T-helper 9 cell (primary cell): ENCODE results near the gene EML4.

Experiments
- DNase-seq: peaks from one replicate; pipeline ENCODE4 v3.0.0-alpha.2; 2020

The EML4 gene

GRCh38 chr2:42137125-42137841 lies 31.9 kb upstream of the EML4 start:
- no peak for DNase-seq

DNA sequence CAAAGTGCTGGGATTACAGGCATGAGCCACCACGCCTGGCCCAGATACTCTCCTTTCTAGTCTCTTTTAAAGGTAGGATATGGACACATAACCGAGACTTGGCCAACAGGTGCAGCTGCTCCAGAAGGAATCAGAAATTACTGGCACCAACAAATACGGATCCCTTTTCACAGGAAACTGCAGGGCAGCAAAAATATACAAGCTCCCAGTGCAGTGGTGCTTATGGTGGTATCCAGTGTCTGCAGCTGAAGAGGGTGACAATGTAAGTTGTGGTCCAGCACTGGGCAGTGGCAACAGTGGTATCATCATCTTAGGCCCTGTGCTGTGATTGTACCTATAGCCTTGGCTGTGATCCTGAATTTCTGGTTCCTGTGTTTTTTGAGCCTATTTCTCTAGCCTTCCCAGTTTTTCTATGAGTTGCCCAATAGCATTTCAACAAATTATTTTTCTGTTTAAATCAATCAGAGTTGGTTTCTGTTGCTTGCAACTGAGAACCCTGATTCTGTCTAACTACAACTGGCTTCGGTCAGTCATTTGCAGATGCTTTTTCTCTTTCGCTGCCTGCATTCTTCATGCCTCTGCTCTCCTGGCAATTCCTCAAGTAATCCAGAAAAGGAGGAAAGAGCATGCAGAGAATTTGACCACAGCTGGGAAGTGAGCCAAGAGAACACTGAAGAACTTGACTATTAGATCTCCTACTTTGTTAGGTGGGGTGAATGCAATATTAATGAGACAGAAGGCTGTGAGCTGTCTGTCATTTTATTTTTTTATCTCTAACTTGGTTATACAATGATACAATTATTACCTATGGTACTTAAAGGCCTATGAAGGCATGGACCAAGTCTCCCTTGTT lies 30.8 kb upstream of the EML4 start:
- DNase-seq, result no peak

- DNase-seq, result no peak
Measured at GRCh38 chr2:42139101-42139500, 30.1 kb upstream of the EML4 start.

DNA sequence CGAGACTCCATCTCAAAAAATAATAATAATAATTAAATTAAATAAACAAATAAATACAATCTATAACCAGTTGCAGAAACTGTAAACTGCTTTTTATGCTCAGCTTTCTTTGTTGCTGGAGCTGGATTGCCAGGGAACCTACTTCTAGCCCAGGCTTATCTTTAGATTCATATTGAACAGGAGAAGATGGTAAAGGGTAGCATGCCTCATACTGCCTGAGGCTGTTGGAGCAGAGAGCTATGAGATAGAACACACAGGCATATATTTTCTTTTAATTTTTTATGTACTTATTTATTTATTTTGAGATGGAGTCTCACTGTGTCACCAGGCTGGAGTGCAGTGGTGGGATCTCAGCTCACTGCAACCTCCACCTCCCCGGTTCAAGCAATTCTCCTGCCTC lies 28.7 kb upstream of the EML4 start:
- no peak for DNase-seq

GRCh38 chr2:42141687-42142546 lies 27.2 kb upstream of the EML4 start:
- DNase-seq, result no peak

DNA sequence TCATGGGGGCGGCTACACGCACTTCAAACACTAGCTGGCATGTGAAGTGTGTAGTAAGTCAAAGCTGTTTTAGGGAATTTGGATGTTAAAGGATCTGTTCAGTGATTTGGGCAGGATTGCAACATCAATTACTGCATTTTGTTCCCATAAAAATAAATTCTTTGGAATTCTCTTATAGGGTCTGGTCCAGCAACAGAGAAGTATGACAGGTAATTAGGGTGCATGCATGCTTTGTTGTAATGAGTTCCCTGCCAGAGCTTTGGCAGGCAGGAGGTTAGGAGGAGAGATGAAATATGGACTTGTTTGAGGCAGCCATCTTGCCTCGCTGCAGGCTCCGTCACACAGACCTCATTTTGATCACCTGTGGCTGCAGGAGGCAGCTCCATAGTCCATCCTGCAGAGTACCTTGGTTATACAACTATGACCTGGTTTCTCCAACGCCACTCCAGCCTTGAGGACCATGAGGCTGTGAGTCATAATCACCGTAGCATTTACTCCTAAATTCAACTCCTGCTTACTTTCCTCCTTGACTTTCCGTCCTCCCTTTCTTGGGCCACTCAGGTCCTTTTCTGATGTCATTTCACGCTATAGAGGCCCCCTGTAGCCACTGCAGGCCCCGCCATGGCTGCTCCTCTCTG lies 26.5 kb upstream of the EML4 start:
- no peak for DNase-seq

DNA sequence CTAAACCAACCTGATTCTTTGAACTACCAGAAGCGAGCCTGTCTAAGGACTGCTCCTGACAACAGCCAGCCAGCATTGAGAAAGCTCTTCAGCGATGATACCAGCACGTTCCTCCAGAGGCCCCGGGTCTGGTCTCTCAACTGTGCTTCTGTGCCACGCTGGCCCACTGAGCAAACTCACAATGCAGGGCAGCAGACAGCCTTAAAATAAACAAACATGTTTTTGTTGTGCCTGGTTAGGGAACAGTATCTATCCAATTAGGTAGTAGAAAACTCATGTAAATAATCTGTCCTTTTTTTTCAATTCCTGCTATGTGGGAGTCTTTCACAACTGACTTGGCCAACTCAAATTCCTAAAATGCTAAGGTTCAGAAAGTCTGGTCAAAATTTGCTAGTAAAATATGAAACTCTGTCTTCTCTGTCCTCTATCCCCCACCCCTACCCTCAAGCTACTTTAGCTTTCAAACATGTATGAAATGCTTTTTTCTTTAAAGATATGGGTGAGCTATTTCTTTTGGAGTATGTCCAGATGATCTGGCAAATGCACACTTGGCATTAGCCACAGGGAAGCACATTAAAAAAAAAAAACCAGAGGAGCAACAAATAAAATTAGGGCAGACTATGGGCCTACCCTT lies 21.4 kb upstream of the EML4 start:
- no peak for DNase-seq

DNA sequence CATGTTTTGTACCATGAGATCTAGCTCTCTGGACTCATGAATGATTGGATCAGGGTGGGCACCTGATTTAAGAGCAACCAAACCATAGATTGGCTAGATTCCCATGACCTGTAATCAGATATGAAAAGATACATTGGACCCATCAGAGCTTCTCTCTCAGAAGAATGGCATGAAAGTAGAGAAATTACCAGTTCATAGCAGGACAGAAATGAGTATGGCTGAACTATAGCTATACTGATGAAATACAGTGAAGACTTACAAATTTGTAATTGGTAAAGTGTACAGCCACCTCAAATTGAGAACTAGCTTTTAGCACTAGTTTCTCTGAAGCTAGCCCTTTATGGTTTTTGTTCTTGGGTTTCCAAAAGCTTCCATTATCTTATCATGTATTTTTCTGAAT lies 19.0 kb upstream of the EML4 start:
- DNase-seq, result no peak

DNA sequence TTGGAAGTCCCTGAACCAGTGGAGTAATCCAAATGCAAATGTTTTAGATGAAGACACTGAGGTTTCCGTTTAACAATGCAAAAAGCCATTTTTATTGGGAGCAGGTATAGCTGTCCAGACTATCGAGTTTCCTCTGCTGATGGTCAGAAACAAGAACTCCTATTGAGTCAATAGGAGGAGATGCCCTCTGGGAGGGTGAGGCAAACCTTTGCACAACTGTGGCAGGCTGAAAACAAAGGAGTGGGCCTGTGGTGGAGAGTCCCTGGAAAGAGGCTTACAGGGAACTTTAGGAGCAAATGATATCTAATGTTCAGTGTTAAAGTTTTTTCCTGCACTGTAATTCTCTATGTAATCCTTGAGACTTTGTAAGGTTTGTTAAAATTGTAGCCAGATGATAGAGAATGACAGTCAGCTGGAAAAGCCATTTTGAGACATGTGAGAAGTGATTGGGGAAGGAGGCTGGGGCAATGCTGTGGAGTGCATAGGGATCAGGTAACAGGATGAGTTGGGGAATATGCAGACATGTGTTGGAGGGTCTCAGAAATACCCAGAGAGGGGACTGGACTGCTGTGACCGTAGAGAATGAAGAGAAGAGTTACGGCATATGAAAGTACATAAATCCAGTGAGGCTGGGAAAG lies 15.1 kb upstream of the EML4 start:
- DNase-seq, result no peak

GRCh38 chr2:42156721-42157120 lies 12.4 kb upstream of the EML4 start:
- no peak for DNase-seq

- DNase-seq, result no peak
Measured at GRCh38 chr2:42161444-42161843, 7.7 kb upstream of the EML4 start.

- no peak for DNase-seq
Measured at GRCh38 chr2:42163444-42164045, 5.6 kb upstream of the EML4 start.

DNA sequence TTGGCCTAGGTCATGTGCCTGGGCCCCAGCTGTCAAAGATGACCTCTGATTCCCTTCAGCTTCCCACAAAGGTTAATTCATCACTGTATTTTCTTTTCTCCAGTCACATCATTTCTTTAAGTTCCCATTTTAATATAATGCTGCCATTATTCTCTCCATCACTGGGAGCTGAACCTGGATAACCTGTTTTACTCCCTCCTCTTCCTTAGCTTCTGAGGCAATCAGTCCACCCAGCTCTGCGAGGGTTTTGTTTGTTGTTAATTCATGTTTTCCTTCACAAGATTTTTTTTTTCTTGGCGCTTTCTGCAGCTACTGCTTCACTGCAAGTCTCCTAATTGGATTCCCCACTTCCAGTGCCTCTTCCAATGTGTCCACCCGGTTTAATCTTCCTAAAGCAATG lies 5.1 kb upstream of the EML4 start:
- no peak for DNase-seq

DNA sequence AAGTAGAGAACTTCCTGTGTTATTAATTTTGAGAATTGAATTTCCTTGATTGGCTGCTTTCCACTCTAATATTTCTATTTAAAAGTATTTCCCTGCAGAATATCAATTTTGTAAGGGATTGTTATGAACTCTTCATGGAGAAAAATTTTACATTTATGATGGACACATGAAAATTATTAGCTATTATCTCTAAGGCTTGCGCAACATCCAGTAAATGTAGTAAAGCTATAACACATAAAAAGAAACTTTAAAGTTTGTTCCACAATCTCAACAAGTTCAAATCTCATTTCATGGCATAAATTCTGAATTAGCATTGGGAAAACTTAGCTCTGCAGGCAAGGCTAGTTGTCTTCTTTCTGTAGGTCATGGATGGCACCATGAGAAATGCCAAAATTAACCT lies 4.2 kb upstream of the EML4 start:
- DNase-seq, result no peak

DNA sequence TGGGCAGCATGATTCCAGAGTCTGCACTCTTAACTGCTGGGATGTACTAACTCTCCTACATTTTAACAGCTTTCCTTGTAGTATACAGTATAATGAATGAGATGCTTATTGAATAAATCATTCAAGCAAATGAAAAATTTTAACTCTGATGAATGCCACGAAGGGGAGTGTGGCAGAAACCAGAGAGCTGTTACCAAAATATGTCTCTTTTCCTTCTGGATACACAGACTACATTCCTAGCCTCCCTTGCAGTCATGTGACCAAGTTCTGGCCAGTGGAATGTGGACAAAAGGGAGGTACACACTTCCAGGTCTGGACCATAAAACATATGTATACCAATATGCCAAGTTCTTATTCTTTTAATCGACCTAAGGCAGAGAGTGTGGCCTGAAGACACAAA lies 1.7 kb upstream of the EML4 start:
- no peak for DNase-seq

- no peak for DNase-seq
Measured at GRCh38 chr2:42168459-42169099, 574 bp upstream of the EML4 start.

GRCh38 chr2:42169874-42170521 lies 845 bp downstream of the EML4 start:
- no peak for DNase-seq

- DNase-seq, result no peak
Measured at GRCh38 chr2:42170619-42171395, 1.7 kb downstream of the EML4 start.

DNA sequence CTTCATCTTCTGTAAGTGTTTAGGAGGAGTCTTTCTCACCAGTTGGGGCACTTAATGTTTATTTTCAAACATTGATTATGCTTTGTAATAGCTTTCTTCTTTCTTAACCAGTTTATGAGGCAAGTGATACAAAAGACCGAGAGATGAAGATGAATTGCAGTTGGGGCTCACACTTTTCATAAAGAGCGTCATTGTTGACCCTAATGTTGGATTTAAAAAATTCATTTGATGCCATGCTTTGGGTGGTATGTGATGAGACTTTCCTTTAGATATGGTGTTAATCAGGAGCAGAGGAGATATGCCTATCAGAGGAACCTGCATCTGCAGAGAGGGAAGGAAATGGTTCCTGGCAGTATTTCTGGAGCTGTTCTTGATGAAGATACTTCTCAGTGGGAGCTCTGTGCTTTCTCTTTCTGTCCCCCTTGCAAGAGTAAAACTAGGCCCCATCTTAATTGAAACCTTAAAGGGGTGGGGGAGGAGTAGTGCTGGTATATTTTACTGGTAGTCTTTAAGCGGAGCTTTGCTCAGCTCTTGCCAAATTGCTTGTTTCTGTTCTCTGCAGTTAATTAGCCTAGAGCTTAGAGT lies 2.3 kb downstream of the EML4 start:
- no peak for DNase-seq
